Activated naive CD4-positive, alpha-beta T cell treated with anti-CD3 and anti-CD28 coated beads for 36 hours (primary cell): ENCODE measurements around the gene WDFY1. TPM values are rescaled to one million over a fixed set of nuclear protein-coding genes. Genes with fewer than 3 reads are reported as not detected.

Experiments used
- CTCF ChIA-PET: fragments of 350-600 bp; sonication (Branson Sonifier 250); formaldehyde crosslinking; loops from one replicate; lab custom pipeline; 2021; ENCODE audit warnings: antibody characterized with exemption; lab: Charles Lee
- DNase-seq: peaks from one replicate; pipeline ENCODE4 v3.0.0-alpha.2; 2020
- H3K27ac Mint-ChIP-seq: one replicate; pipeline ENCODE4 v1.8.0; 2021; ENCODE audit warnings: mild to moderate bottlenecking, mixed read lengths
- H3K27me3 Mint-ChIP-seq: one replicate; pipeline ENCODE4 v1.8.0; 2021; ENCODE audit warnings: low read depth, mixed read lengths
- H3K36me3 Mint-ChIP-seq: one replicate; pipeline ENCODE4 v1.8.0; 2021; ENCODE audit warnings: low read depth, mixed read lengths
- H3K4me1 Mint-ChIP-seq: one replicate; pipeline ENCODE4 v1.8.0; 2021; ENCODE audit warnings: low read depth, mixed read lengths
- H3K4me3 Mint-ChIP-seq: one replicate; pipeline ENCODE4 v1.8.0; 2021; ENCODE audit warnings: mild to moderate bottlenecking, moderate library complexity, mixed read lengths
- H3K9me3 Mint-ChIP-seq: one replicate; pipeline ENCODE4 v1.8.0; 2021; ENCODE audit warnings: mixed read lengths
- intact Hi-C: fragments of 100-400 bp; cut with micrococcal nuclease; formaldehyde crosslinking; loops from one replicate; pipeline ENCODE4 v1.15.1; 2023
- total RNA-seq, 2 experiments: library from RNA; stranded (reverse); gene quantifications; one replicate each; pipeline ENCODE4 v1.2.3, GENCODE V29; 2021

WDFY1 gene
- total RNA-seq, 2 experiments from 2014 or later, result 39.4 to 39.9 TPM

DNA sequence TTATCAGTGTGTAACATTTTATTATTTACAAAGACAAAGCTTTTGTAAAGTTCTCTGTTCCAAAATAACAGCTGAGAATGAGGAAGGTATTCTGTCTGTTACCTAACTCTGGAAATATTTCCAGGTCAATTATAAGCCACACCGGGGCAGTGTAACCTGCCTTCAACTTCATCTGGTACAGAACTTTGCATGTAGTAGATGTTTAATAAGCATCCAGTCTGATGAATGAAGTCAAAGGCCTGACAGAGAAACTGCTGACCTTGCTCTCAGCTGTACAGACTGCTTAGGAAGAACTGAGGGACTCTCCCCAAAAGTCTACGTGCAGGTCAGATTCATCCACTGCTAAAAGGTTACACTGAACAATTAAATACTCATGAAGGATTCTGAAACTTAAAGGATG, 43.3 kb downstream of the WDFY1 start:
- DNase-seq, result no peak
- H3K4me1 Mint-ChIP-seq, result peaks cover 6% of the 10 kb centered on the region
- H3K4me3 Mint-ChIP-seq, result no peak overlapping the region
- CTCF ChIA-PET, result interaction anchor here (1.7 kb wide), 1 partner anchor 69 kb away, joined by 5 read pairs; no protein-coding TSS in a partner anchor
- peaks cover 30% of the 10 kb centered on the region for H3K36me3 Mint-ChIP-seq
- H3K27me3 Mint-ChIP-seq, result no peaks in the 10 kb centered on the region
- intact Hi-C loops, result no loop called here
- H3K27ac Mint-ChIP-seq, result no peak overlapping the region
- H3K9me3 Mint-ChIP-seq, result no peaks in the 10 kb centered on the region

DNA sequence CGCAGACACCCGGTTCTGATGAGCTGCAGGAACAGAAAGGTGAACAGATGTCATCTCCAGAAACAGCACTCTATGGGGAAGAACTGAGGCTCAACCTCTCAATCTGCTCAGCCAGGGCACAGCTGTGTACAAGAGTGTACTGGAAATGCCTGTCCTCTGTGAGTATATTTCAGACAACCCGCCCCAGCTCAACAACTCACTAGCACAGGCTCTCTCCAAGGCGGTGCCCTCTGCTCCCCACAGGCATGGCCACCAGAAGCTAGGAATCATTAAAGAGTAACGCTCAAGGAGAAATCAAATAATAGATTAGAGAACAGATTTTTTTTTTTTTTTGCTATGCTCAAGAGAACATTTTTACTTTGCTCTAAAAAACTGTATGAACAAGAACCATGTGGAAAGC, 43.8 kb downstream of the WDFY1 start:
- Mint-ChIP-seq H3K27me3 (no peaks in the 10 kb centered on the region), H3K27ac (no peak overlapping the region), H3K4me3 (no peak overlapping the region), H3K9me3 (no peaks in the 10 kb centered on the region), H3K36me3 (peaks cover 31% of the 10 kb centered on the region), H3K4me1 (peaks cover 8% of the 10 kb centered on the region)
- intact Hi-C loops, result no loop called here
- CTCF ChIA-PET, result interaction anchor here (1.7 kb wide), 1 partner anchor 69 kb away, joined by 5 read pairs; no protein-coding TSS in a partner anchor
- no peak for DNase-seq

DNA sequence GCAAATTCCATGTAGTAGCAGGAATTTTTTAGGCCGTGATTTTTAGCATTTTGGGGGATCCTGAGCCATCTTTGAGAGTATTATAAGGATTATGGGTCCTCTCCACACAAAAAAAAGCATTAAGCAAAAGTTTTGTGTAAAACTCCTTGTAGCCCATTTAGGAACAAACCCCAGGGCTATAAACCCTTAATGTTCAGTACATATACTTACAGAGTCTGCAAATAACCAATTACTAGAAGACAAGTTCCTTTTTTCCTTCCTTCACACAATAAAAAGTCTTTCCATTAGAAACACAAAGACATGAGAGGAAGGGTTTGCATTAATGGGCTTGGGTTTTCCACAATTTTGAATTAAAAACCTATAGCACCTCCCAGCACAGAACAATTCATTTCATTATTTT, 44.6 kb downstream of the WDFY1 start:
- Mint-ChIP-seq H3K27me3 (no peaks in the 10 kb centered on the region), H3K36me3 (peaks cover 32% of the 10 kb centered on the region)
- CTCF ChIA-PET, result interaction anchor here (1.7 kb wide), 1 partner anchor 70 kb away, joined by 5 read pairs; no protein-coding TSS in a partner anchor

DNA sequence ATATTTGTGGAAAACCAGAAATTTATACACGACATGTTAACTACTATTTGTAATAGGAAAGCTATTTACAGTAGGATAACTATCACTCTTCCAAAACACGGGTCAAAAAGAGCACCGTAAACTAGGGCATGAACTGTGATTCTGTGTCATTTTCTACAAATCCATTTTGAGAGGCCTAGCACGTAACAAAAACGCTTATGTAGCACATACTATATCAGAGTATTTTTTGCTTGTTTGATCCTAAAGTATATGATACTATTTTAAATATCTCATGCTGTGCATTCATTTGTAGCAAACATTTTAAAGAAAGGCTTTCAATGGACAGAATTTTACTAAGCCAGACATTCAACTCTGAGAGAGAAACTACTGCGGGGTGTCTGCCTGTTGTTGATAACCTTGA, 45.1 kb downstream of the WDFY1 start:
- intact Hi-C loops, result no loop called here
- H3K9me3 Mint-ChIP-seq, result no peaks in the 10 kb centered on the region
- H3K27me3 Mint-ChIP-seq, result no peaks in the 10 kb centered on the region
- CTCF ChIA-PET, result interaction anchor here (0.7 kb wide), 1 partner anchor 19 kb away, joined by 3 read pairs; no protein-coding TSS in a partner anchor
- peaks cover 11% of the 10 kb centered on the region for H3K4me1 Mint-ChIP-seq
- H3K27ac Mint-ChIP-seq, result no peak overlapping the region
- no peak overlapping the region for H3K4me3 Mint-ChIP-seq
- peaks cover 27% of the 10 kb centered on the region for H3K36me3 Mint-ChIP-seq
- no peak for DNase-seq

More for the DNA sequence above, 44.6 kb downstream of the WDFY1 start:
- DNase-seq, result no peak
- Mint-ChIP-seq H3K4me1 (peaks cover 11% of the 10 kb centered on the region), H3K4me3 (no peak overlapping the region), H3K9me3 (no peaks in the 10 kb centered on the region), H3K27ac (no peak overlapping the region)
- intact Hi-C loops, result no loop called here

DNA sequence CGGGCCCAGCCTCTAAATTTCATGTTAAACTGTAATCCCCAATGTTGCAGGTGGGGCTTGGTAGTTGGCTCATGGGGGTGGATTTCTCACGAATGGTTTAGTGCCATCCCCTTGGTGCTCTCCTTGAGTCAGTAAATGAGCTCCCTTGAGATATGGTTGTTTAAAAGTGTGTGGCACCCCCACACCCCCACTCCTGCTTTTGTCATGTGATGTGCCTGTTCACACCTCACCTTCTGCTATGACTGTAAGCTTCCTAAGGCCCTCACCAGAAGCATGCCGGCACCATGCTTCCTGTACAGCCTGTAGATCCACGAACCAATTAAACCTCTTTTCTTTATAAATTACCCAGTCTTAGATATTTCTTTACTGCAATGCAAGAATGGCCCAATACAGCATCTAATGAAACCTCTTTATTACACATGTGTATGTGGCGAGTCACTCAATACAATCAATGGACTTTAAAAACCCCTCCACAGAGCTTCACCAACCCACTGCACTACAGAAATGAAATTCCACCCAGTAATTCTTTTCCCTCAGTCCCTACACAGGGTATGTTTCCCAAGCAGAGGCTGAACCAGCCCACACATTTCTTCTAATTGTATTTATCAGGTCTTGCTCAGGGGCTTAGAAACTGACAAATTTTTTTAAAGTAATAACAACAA, 47.3 kb downstream of the WDFY1 start:
- Mint-ChIP-seq H3K27ac (no peak overlapping the region), H3K27me3 (no peaks in the 10 kb centered on the region), H3K4me1 (peaks cover 11% of the 10 kb centered on the region), H3K4me3 (no peak overlapping the region), H3K9me3 (no peaks in the 10 kb centered on the region), H3K36me3 (peaks cover 30% of the 10 kb centered on the region)
- DNase-seq, result peak; percentile 16
- intact Hi-C loops, result no loop called here
- CTCF ChIA-PET, result no interaction called here

DNA sequence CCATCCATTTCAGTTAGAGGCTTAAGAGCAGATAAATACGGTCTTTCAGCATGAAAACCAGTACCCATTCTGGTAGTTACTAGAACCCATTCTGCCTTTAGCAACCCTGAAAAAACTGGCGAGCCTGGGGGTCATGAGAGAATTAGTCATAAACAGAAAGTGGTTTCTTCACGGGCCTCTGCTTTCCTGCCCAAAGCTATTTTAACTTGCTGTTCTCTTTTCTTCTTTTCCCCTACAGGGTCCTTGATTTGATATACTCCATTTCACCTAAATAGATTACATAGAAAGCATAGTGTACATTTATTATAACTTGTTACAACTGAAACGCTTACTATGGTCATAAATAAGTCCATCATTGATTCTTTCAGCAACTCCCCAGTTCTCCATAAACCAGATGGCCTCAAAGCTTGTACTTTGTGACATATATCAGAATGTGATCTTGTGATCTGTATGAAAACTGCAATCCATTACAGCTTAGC, 48.3 kb downstream of the WDFY1 start:
- H3K4me3 Mint-ChIP-seq, result no peak overlapping the region
- H3K36me3 Mint-ChIP-seq, result peaks cover 30% of the 10 kb centered on the region
- no peaks in the 10 kb centered on the region for H3K9me3 Mint-ChIP-seq
- H3K4me1 Mint-ChIP-seq, result peaks cover 11% of the 10 kb centered on the region
- intact Hi-C loops, result no loop called here
- H3K27ac Mint-ChIP-seq, result no peak overlapping the region
- no peak for DNase-seq
- CTCF ChIA-PET, result no interaction called here
- H3K27me3 Mint-ChIP-seq, result no peaks in the 10 kb centered on the region

DNA sequence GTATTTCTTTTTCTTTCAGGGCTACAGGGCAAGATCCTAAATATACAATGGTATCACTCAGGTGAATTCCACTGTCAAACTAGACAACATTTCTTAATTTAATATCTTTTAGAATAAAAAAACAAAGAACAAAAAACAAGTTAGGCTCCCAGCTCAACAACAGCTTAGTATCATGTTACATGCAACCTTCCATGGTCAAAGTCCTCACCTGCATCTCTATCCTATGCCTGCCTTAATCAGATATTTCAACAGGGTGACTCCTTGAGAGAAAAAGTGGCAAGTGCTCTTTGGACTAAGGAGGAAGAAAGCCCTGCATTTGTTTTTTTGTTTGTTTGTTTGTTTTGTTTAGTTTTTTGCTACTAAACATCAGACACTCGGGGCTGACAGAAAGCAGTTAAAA, 50.2 kb downstream of the WDFY1 start:
- Mint-ChIP-seq H3K9me3 (no peaks in the 10 kb centered on the region), H3K36me3 (peaks cover 24% of the 10 kb centered on the region), H3K27me3 (no peaks in the 10 kb centered on the region), H3K4me3 (no peak overlapping the region), H3K4me1 (peaks cover 11% of the 10 kb centered on the region), H3K27ac (no peak overlapping the region)
- CTCF ChIA-PET, result interaction anchor here (0.7 kb wide), 1 partner anchor 75 kb away, joined by 3 read pairs; no protein-coding TSS in a partner anchor
- intact Hi-C loops, result no loop called here
- DNase-seq, result no peak

DNA sequence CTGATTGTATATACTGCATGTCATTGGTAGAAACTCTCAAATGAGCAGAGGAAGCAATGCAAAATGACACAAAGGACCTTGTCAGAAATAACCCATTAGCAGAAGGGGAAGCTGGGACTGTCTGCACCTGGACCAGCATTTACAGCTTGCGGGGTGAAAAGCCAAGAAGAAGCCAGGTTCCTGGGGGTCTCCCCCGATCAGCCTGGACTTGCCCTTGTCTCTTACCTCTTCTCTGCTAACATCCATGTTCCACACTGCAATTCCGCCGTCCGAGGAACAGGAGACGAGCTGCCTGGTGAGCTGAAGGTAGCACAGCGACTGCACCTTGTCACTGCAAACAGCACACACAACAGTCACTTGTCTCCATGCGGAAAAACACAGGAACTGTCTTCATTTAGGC, 51.1 kb downstream of the WDFY1 start:
- CTCF ChIA-PET, result no interaction called here
- no peak overlapping the region for H3K4me3 Mint-ChIP-seq
- peaks cover 16% of the 10 kb centered on the region for H3K4me1 Mint-ChIP-seq
- intact Hi-C loops, result no loop called here
- H3K27me3 Mint-ChIP-seq, result no peaks in the 10 kb centered on the region
- H3K9me3 Mint-ChIP-seq, result peaks cover 7% of the 10 kb centered on the region
- H3K27ac Mint-ChIP-seq, result no peak overlapping the region
- no peak for DNase-seq
- peaks cover 28% of the 10 kb centered on the region for H3K36me3 Mint-ChIP-seq

DNA sequence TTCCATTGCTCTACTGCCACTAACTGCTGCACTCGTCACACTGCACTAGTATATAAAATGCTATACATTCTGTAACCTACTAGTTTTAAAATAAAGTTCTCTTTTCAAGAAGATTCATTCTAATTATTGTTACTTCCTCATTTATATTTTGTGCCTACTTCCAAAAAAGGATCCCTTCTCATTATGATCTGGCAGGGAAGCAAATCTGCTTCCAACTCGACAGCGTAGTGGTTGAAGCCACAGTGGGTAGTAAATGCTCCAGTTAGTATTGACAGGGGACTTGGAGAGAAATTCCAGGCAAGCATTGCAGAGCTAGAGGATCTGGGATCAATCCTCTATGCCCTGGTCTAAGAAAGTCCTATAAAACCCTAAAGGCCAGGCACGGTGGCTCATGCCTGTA, 54.4 kb downstream of the WDFY1 start:
- no peaks in the 10 kb centered on the region for H3K27me3 Mint-ChIP-seq

DNA sequence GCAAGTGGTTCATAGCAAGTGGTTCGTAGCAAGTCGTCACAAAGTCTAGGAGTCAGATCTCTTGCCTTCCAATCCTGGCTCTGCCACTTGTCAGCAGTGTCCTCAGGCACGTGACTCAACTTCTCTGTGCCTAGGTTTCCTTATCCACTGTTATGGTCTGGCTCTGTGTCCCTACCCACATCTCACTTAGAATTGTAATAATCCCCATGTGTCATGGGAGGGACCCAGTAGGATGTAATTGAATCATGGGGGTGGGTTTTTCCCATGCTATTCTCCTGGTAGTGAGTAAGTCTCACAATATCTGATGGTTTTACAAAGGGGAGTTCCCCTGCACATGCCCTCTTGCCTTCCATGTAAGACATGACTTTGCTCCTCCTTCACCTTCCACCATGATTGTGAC, 55.9 kb downstream of the WDFY1 start:
- Mint-ChIP-seq H3K4me3 (no peak overlapping the region), H3K4me1 (peaks cover 5% of the 10 kb centered on the region), H3K9me3 (peaks cover 7% of the 10 kb centered on the region), H3K27me3 (no peaks in the 10 kb centered on the region), H3K36me3 (peaks cover 30% of the 10 kb centered on the region), H3K27ac (no peak overlapping the region)
- intact Hi-C loops, result loop anchor here (2.0 kb wide), 1 partner anchor 52 kb away; no protein-coding TSS in a partner anchor
- CTCF ChIA-PET, result no interaction called here
- peak; percentile 21 for DNase-seq

More for the DNA sequence above, 54.4 kb downstream of the WDFY1 start:
- Mint-ChIP-seq H3K36me3 (peaks cover 28% of the 10 kb centered on the region), H3K9me3 (peaks cover 7% of the 10 kb centered on the region), H3K4me1 (peaks cover 6% of the 10 kb centered on the region), H3K4me3 (no peak overlapping the region), H3K27ac (no peak overlapping the region)
- CTCF ChIA-PET, result interaction anchor here (1.3 kb wide), 1 partner anchor 103 kb away, joined by 3 read pairs; no protein-coding TSS in a partner anchor
- DNase-seq, result no peak
- intact Hi-C loops, result no loop called here

DNA sequence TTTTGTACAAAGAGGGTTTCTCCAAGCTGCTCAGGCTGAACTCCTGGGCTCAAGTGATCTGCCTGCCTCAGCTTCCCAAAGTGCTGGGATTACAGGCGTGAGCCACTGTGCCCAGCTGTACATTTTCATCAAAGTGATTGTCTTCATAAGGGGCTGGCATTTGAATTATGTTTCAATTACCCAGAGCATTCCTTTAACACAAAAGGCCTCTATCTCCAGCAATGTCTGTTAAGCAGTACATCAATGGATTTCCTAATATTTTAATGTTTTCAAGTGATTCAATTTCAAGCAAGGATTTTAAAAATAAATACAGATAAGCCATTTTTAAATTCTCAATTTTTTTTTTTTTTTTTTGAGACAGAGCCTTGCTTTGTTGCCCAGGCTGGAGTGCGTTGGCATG, 56.9 kb downstream of the WDFY1 start:
- Mint-ChIP-seq H3K9me3 (peaks cover 7% of the 10 kb centered on the region), H3K4me3 (no peak overlapping the region), H3K4me1 (peaks cover 5% of the 10 kb centered on the region), H3K36me3 (peaks cover 28% of the 10 kb centered on the region), H3K27me3 (no peaks in the 10 kb centered on the region), H3K27ac (no peak overlapping the region)
- intact Hi-C loops, result loop anchor here (2.0 kb wide), 1 partner anchor 53 kb away; no protein-coding TSS in a partner anchor
- CTCF ChIA-PET, result no interaction called here
- no peak for DNase-seq

DNA sequence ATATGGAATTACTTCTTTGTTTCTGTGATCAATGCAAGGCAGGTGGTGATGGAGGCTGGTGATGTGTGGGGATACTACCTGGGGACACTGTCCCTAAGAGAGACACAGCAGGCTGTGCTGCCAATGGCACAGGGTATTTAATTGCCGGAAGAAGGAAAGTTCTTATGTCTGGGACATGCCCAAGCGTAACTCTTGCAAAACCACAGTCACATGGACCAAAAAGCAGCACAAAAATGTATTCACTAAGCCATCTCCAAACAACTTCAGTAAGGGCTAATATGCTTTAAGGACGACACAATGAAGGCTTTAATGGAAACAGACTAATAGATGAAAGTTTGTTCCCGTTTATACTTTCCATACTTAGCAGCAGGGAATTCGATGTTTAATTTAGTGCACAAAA, 58.0 kb downstream of the WDFY1 start:
- Mint-ChIP-seq H3K27ac (no peak overlapping the region), H3K36me3 (peaks cover 28% of the 10 kb centered on the region), H3K4me1 (peaks cover 5% of the 10 kb centered on the region), H3K27me3 (no peaks in the 10 kb centered on the region), H3K9me3 (peaks cover 7% of the 10 kb centered on the region), H3K4me3 (no peak overlapping the region)
- no peak for DNase-seq
- intact Hi-C loops, result no loop called here
- CTCF ChIA-PET, result no interaction called here

DNA sequence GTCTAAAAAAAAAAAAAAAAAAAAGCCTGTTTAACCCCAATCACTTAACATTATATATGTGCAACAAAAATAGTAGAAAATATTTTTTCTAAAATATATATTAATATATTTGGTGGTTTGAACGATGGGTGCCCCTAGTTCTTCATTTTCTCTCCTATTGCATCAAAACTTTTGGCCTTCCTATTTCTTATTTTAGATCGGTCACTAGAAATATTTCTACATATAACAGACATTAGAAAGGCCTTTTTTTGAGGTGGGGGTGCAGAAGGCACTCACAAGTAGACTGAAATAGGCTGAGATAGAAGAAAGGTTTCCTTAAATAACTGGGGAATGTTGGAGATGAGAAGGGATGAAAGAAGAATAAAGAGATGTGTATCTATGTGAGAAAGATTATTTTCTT, 58.4 kb downstream of the WDFY1 start:
- intact Hi-C loops, result no loop called here
- peaks cover 7% of the 10 kb centered on the region for H3K9me3 Mint-ChIP-seq
- no peak overlapping the region for H3K4me3 Mint-ChIP-seq
- H3K4me1 Mint-ChIP-seq, result peaks cover 5% of the 10 kb centered on the region
- CTCF ChIA-PET, result no interaction called here
- peaks cover 30% of the 10 kb centered on the region for H3K36me3 Mint-ChIP-seq
- no peak for DNase-seq
- H3K27me3 Mint-ChIP-seq, result no peaks in the 10 kb centered on the region
- H3K27ac Mint-ChIP-seq, result no peak overlapping the region
